Chondrocyte (in vitro differentiated cells): Measurements from ENCODE around the gene SLC28A1. TPM values are rescaled to one million over a fixed set of nuclear protein-coding genes. Genes with fewer than 3 reads are reported as not detected.

Experiments used
- DNase-seq: peaks from one replicate; pipeline ENCODE4 v3.0.0; 2021; ENCODE audit warnings: mixed read lengths, low spot score
- H3K27ac Mint-ChIP-seq: one replicate; pipeline ENCODE4 v1.8.0; 2021; ENCODE audit warnings: mild to moderate bottlenecking, moderate library complexity, mixed read lengths; ENCODE audit not compliant: unreplicated experiment
- H3K27me3 Mint-ChIP-seq: 2 replicates; pipeline ENCODE4 v1.8.0; 2021; ENCODE audit warnings: low read depth, mixed read lengths
- H3K36me3 Mint-ChIP-seq: 2 replicates; pipeline ENCODE4 v1.8.0; 2021; ENCODE audit warnings: low read depth, mixed read lengths
- H3K4me1 Mint-ChIP-seq: 2 replicates; pipeline ENCODE4 v1.8.0; 2021; ENCODE audit warnings: low read depth, mild to moderate bottlenecking, mixed read lengths
- H3K4me3 Mint-ChIP-seq: one replicate; pipeline ENCODE4 v1.8.0; 2021; ENCODE audit warnings: mild to moderate bottlenecking, moderate library complexity, mixed read lengths; ENCODE audit not compliant: unreplicated experiment
- H3K9me3 Mint-ChIP-seq: 2 replicates; pipeline ENCODE4 v1.8.0; 2021; ENCODE audit warnings: low read depth, mixed read lengths
- total RNA-seq: library from RNA; stranded (reverse); gene quantifications from 3 replicates; pipeline ENCODE4 v1.2.1, GENCODE V29; 2021
- TF ChIP-seq, protein P1 (sequence below): fragments of 200-600 bp; sonication (generic); IDR thresholded peaks from 2 replicates; pipeline ENCODE4 v1.5.0; 2021; ENCODE audit warnings: antibody characterized with exemption, mild to moderate bottlenecking, moderate library complexity

Gene SLC28A1
- total RNA-seq, 1 donor from 2014 or later: not detected

DNA sequence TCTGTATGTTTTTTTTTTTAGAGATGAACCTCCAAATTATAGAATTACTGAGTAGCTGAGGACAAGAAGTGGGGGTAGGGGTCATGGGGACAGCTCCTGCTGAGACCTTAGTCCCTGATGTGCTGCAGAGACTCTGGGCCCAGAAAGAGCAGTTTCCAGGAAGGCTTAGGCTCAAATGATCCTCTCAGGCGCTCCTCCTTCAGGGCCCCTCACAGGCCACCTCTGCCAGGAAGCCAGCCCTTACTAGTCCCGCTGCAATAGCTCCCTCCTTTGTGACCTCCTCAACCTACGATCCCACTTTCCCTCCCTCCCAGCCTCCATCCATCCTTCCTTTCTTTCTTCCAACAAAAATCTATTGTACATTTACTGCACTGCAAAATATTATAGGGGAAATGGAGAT lies 24.6 kb downstream of the SLC28A1 start:
- TF ChIP-seq, protein P1, sequence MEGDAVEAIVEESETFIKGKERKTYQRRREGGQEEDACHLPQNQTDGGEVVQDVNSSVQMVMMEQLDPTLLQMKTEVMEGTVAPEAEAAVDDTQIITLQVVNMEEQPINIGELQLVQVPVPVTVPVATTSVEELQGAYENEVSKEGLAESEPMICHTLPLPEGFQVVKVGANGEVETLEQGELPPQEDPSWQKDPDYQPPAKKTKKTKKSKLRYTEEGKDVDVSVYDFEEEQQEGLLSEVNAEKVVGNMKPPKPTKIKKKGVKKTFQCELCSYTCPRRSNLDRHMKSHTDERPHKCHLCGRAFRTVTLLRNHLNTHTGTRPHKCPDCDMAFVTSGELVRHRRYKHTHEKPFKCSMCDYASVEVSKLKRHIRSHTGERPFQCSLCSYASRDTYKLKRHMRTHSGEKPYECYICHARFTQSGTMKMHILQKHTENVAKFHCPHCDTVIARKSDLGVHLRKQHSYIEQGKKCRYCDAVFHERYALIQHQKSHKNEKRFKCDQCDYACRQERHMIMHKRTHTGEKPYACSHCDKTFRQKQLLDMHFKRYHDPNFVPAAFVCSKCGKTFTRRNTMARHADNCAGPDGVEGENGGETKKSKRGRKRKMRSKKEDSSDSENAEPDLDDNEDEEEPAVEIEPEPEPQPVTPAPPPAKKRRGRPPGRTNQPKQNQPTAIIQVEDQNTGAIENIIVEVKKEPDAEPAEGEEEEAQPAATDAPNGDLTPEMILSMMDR: no peak
- no peak for DNase-seq
- H3K4me1 Mint-ChIP-seq: peaks cover 61% of the 10 kb centered on the region
- H3K9me3 Mint-ChIP-seq: no peaks in the 10 kb centered on the region
- H3K36me3 Mint-ChIP-seq: no peaks in the 10 kb centered on the region
- H3K4me3 Mint-ChIP-seq: no peak overlapping the region
- no peak overlapping the region for H3K27ac Mint-ChIP-seq
- no peaks in the 10 kb centered on the region for H3K27me3 Mint-ChIP-seq

DNA sequence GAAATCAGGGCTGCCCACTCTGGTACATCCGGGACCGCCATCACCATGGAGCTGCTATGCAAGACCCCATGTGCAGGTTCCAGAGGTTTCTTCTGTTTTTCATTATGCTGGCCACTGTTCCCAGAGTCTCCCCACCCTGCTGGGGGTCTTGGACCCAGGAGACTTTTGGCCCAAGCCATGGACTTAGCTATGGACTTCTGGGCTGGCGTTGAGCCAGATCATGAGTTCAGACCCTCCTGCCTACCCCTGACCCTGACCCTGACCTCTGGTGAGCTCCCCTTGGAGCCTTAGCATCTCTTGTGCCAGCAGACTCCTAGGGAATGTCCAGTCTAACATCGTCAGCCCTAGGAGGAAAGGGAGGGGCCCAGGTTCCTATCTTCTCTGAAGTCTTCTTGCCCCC lies 25.3 kb downstream of the SLC28A1 start:
- Mint-ChIP-seq H3K4me3 (no peak overlapping the region), H3K27ac (no peak overlapping the region), H3K36me3 (no peaks in the 10 kb centered on the region), H3K9me3 (no peaks in the 10 kb centered on the region), H3K4me1 (peaks cover 60% of the 10 kb centered on the region), H3K27me3 (no peaks in the 10 kb centered on the region)
- no peak for DNase-seq
- TF ChIP-seq, protein P1: no peak

DNA sequence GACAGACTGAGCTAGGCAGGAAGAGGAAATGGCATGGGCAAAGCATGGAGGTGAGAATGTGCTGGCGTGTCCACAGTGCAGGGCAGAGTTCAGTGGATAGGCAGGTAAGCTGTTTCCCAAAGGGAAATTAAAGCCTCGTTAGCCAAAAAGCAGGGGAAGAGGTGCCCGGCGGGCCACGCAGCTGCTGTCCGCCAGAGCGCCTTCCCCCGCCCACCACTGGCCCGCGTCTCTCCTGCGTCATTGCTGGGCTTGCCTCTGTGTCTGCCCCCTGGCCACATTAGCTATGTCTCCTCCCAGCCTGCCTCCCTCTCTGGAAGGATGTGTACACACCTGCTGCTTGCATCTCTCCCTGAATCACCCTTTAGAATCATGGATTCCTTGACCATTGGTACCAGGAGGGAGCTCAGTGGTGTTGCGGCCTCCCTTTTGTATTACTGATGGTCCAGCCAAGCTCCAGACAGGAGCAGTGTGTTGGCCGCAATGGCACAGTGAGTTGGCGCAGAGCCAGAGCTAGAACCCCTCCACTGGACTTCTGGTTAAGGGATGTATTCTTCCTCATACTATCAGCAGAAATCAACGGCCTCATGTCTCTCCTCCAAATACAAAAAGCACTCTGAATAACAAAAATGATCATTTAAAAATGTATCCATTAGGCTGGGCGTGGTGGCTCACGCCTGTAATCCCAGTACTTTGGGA lies 26.6 kb downstream of the SLC28A1 start:
- peak overlapping the region; percentile 98 for H3K27ac Mint-ChIP-seq
- H3K4me3 Mint-ChIP-seq: no peak overlapping the region
- H3K9me3 Mint-ChIP-seq: no peaks in the 10 kb centered on the region
- H3K4me1 Mint-ChIP-seq: peaks cover 63% of the 10 kb centered on the region
- no peaks in the 10 kb centered on the region for H3K27me3 Mint-ChIP-seq
- TF ChIP-seq, protein P1: no peak
- DNase-seq: no peak
- no peaks in the 10 kb centered on the region for H3K36me3 Mint-ChIP-seq

DNA sequence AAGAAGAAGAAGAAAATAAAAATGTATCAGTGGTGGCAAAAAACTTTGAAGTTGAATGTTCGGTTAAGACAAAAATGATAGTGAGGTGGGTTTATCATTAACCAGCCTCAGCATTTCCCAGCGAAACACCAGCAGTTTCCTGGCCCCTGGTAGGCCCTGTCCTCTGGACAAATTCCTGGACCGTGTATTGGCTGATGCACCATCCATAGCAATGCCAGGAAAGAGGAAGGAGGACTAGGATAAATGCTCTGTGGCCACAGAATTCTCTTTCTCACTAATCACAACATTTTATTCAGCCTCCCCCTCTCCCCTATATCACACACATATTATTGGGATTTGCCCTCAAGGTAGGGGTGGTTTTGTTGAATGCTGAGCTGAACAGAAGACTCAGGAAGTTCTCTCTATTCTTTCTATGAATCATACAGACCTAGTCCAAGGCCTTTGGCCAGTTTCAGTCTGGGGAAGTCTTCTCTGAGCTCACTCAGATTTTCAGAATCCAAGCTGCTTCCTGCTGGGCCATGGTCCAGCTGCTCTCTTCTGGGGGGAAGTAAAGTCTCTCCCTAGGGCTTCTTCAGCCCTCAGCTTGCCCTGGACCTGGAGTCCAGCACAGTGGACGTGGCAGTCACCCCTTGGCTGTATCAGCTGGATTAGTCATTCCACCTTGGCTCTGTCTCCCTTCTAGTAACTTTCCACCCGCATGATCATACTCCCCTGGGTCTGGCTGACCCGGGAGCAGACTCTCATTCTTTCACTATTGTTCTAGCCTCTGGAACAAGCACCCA lies 27.6 kb downstream of the SLC28A1 start:
- peak overlapping the region; percentile 98 for H3K27ac Mint-ChIP-seq
- TF ChIP-seq, protein P1: no peak
- DNase-seq: no peak

DNA sequence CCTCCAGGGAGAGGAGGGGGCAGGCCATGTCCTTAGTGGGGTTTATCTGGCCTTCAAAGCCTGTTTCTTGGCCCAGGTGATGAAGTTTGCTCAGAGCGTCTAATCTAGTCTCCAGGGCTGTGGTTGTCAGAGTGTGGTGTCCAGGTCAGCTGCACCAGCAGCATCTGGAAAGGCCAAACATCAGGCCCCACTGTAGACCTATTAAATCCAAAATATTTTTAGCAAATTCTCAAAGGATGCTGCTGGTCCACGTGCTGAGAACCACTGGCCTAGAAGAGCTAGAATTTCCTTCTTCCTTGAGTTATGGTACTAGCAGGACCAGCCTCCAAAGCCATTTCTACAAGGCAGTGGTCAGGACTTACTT lies 28.9 kb downstream of the SLC28A1 start:
- no peak for DNase-seq
- no peaks in the 10 kb centered on the region for H3K27me3 Mint-ChIP-seq
- peaks cover 64% of the 10 kb centered on the region for H3K4me1 Mint-ChIP-seq
- H3K9me3 Mint-ChIP-seq: no peaks in the 10 kb centered on the region
- TF ChIP-seq, protein P1: no peak
- no peak overlapping the region for H3K4me3 Mint-ChIP-seq
- no peaks in the 10 kb centered on the region for H3K36me3 Mint-ChIP-seq
- peak overlapping the region; percentile 98 for H3K27ac Mint-ChIP-seq

More for the DNA sequence above, 27.6 kb downstream of the SLC28A1 start:
- Mint-ChIP-seq H3K9me3 (no peaks in the 10 kb centered on the region), H3K36me3 (no peaks in the 10 kb centered on the region), H3K27me3 (no peaks in the 10 kb centered on the region), H3K4me1 (peaks cover 57% of the 10 kb centered on the region), H3K4me3 (no peak overlapping the region)
